Loucy (cell line): ENCODE measurements around the gene ZNF681.
"Not testable (repeated sequence)": the region's sequence is repeated elsewhere in the genome, so short reads cannot be mapped to it uniquely, and the experiment has no call there.

ENCODE experiments used
- CTCF ChIP-seq: fragments of 200-600 bp; sonication (generic); conservative IDR thresholded peaks from 2 replicates; pipeline ENCODE4 v1.5.1; 2014; ENCODE audit warnings: mild to moderate bottlenecking, antibody characterized with exemption, low read length
- EZH2phosphoT487 ChIP-seq: fragments of 200-600 bp; IDR thresholded peaks from 2 replicates; pipeline ENCODE4 v1.6.1; 2018; ENCODE audit warnings: antibody characterized with exemption, mild to moderate bottlenecking, moderate library complexity, borderline replicate concordance

- TF ChIP-seq CTCF, EZH2phosphoT487: not testable (repeated sequence)
These were observed 65.8 kb downstream of the ZNF681 start for GRCh38 chr19:23692937-23693336.
